Osteoblast (primary cell): Measurements from ENCODE around the gene DCLK2. TPM values are rescaled to one million over a fixed set of nuclear protein-coding genes. Genes with fewer than 3 reads are reported as not detected.
A peak's percentile ranks its signal among the peaks of the same experiment; 100 is the strongest.

ENCODE experiments used
- DNase-seq: peaks from one replicate; pipeline ENCODE4 v3.0.0; 2011; ENCODE audit warnings: low spot score, mixed read lengths; ENCODE audit not compliant: insufficient read length; ENCODE audit errors: missing footprints
- H2AFZ ChIP-seq: 2 replicates; pipeline ENCODE4 v1.6.0; 2011; ENCODE audit warnings: mild to moderate bottlenecking, low read length
- H3K27ac ChIP-seq: 2 replicates; pipeline ENCODE4 v1.5.1; 2011; ENCODE audit warnings: mild to moderate bottlenecking, low read depth, low read length, moderate library complexity
- H3K27me3 ChIP-seq: 2 replicates; pipeline ENCODE4 v1.6.0; 2012; ENCODE audit warnings: mild to moderate bottlenecking, control low read depth, inconsistent platforms, low read length, moderate library complexity; ENCODE audit not compliant: insufficient read depth
- H3K36me3 ChIP-seq: 2 replicates; pipeline ENCODE4 v1.5.1; 2011; ENCODE audit warnings: mild to moderate bottlenecking, low read length, control low read depth, moderate library complexity; ENCODE audit not compliant: insufficient read depth
- H3K4me1 ChIP-seq: 2 replicates; pipeline ENCODE4 v1.5.1; 2011; ENCODE audit warnings: mild to moderate bottlenecking, low read length, control low read depth, moderate library complexity; ENCODE audit not compliant: insufficient read depth
- H3K4me2 ChIP-seq: 2 replicates; pipeline ENCODE4 v1.6.0; 2011; ENCODE audit warnings: mild to moderate bottlenecking, low read length; ENCODE audit not compliant: insufficient read depth
- H3K4me3 ChIP-seq: fragments of 200-600 bp; sonication (generic); 3 replicates; pipeline ENCODE4 v1.5.1; 2012; ENCODE audit warnings: mild to moderate bottlenecking, low read length, inconsistent platforms; ENCODE audit not compliant: insufficient read depth
- H3K79me2 ChIP-seq: 2 replicates; pipeline ENCODE4 v1.6.0; 2012; ENCODE audit warnings: mild to moderate bottlenecking, low read length, control low read depth, inconsistent platforms; ENCODE audit not compliant: insufficient read depth
- H3K9me3 ChIP-seq: 2 replicates; pipeline ENCODE4 v1.5.1; 2011; ENCODE audit warnings: low read depth, low read length, control low read depth
- H4K20me1 ChIP-seq: 2 replicates; pipeline ENCODE4 v1.6.0; 2012; ENCODE audit warnings: mild to moderate bottlenecking, low read length, control low read depth; ENCODE audit not compliant: insufficient read depth
- CTCF ChIP-seq: IDR thresholded peaks from 2 replicates; pipeline ENCODE4 v1.5.1; 2011; ENCODE audit warnings: mild to moderate bottlenecking, low read depth, low read length, moderate library complexity; ENCODE audit errors: extremely low read depth
- total RNA-seq: library from RNA; depleted of rRNA; stranded (reverse); fragments of >200 nt; gene quantifications from 2 replicates; pipeline ENCODE4 v1.2.3, GENCODE V29; 2012

Gene DCLK2
- total RNA-seq, 1 donor, result 11.6 TPM

- no peak overlapping the region for H3K27ac ChIP-seq
- H3K4me2 ChIP-seq, result no peak overlapping the region
- peaks cover 68% of the 10 kb centered on the region for H3K4me1 ChIP-seq
Observed at GRCh38 chr4:150234246-150234645, 156.0 kb downstream of the DCLK2 start.

GRCh38 chr4:150235317-150235716, 157.1 kb downstream of the DCLK2 start:
- H3K27ac ChIP-seq, result peak overlapping the region; percentile 96
- H4K20me1 ChIP-seq, result no peaks in the 10 kb centered on the region
- H3K79me2 ChIP-seq, result no peaks in the 10 kb centered on the region
- H3K9me3 ChIP-seq, result no peaks in the 10 kb centered on the region
- peak overlapping the region; percentile 4 for H2AFZ ChIP-seq
- no peak for DNase-seq
- TF ChIP-seq CTCF, result no peak
- peaks cover 57% of the 10 kb centered on the region for H3K4me1 ChIP-seq
- no peak overlapping the region for H3K4me3 ChIP-seq
- peaks cover 22% of the 10 kb centered on the region for H3K36me3 ChIP-seq
- H3K4me2 ChIP-seq, result peak overlapping the region; percentile 67
- H3K27me3 ChIP-seq, result no peaks in the 10 kb centered on the region

More at GRCh38 chr4:150234246-150234645, 156.0 kb downstream of the DCLK2 start:
- H2AFZ ChIP-seq, result no peak overlapping the region
- H3K36me3 ChIP-seq, result peaks cover 22% of the 10 kb centered on the region
- H3K79me2 ChIP-seq, result no peaks in the 10 kb centered on the region
- no peaks in the 10 kb centered on the region for H3K27me3 ChIP-seq
- no peaks in the 10 kb centered on the region for H4K20me1 ChIP-seq
- no peak for TF ChIP-seq CTCF
- no peak overlapping the region for H3K4me3 ChIP-seq
- no peaks in the 10 kb centered on the region for H3K9me3 ChIP-seq
- DNase-seq, result no peak

- H3K79me2 ChIP-seq, result no peaks in the 10 kb centered on the region
- H3K9me3 ChIP-seq, result no peaks in the 10 kb centered on the region
- H3K36me3 ChIP-seq, result peaks cover 22% of the 10 kb centered on the region
- H2AFZ ChIP-seq, result no peak overlapping the region
- peak overlapping the region; percentile 67 for H3K4me2 ChIP-seq
- peaks cover 52% of the 10 kb centered on the region for H3K4me1 ChIP-seq
- peak overlapping the region; percentile 6 for H3K4me3 ChIP-seq
- H3K27me3 ChIP-seq, result no peaks in the 10 kb centered on the region
- TF ChIP-seq CTCF, result no peak
- peak overlapping the region; percentile 96 for H3K27ac ChIP-seq
- no peaks in the 10 kb centered on the region for H4K20me1 ChIP-seq
- DNase-seq, result peak; percentile 69
Observed at GRCh38 chr4:150235808-150236271, 157.6 kb downstream of the DCLK2 start.

GRCh38 chr4:150236626-150237025, 158.4 kb downstream of the DCLK2 start:
- Histone ChIP-seq H3K79me2 (no peaks in the 10 kb centered on the region), H3K4me2 (peak overlapping the region; percentile 67), H3K36me3 (peaks cover 22% of the 10 kb centered on the region), H3K27ac (peak overlapping the region; percentile 96), H4K20me1 (no peaks in the 10 kb centered on the region), H3K27me3 (no peaks in the 10 kb centered on the region), H2AFZ (no peak overlapping the region), H3K4me1 (peaks cover 45% of the 10 kb centered on the region), H3K9me3 (no peaks in the 10 kb centered on the region), H3K4me3 (no peak overlapping the region)
- no peak for TF ChIP-seq CTCF
- peak; percentile 69 for DNase-seq
